Measurements from ENCODE around the gene TBC1D12. TPM values are rescaled to one million over a fixed set of nuclear protein-coding genes. Genes with fewer than 3 reads are reported as not detected.

The TBC1D12 gene
- total RNA-seq, 1 donor from 2014 or later: 64.7 TPM

- no peak for DNase-seq
Measured at GRCh38 chr10:94407668-94408067, 5.3 kb downstream of the TBC1D12 start.

GRCh38 chr10:94409021-94409657 lies 6.8 kb downstream of the TBC1D12 start:
- no peak for DNase-seq

- DNase-seq: no peak
Measured at GRCh38 chr10:94411304-94411703, 9.0 kb downstream of the TBC1D12 start.

- DNase-seq: no peak
Measured at GRCh38 chr10:94412449-94412848, 10.1 kb downstream of the TBC1D12 start.

GRCh38 chr10:94413361-94413760 lies 11.0 kb downstream of the TBC1D12 start:
- DNase-seq: no peak

GRCh38 chr10:94416896-94417295 lies 14.6 kb downstream of the TBC1D12 start:
- DNase-seq: no peak

- DNase-seq: no peak
Measured at GRCh38 chr10:94417321-94417720, 15.0 kb downstream of the TBC1D12 start.

GRCh38 chr10:94420516-94420915 lies 18.2 kb downstream of the TBC1D12 start:
- DNase-seq: no peak

GRCh38 chr10:94420998-94421528 lies 18.7 kb downstream of the TBC1D12 start:
- no peak for DNase-seq

GRCh38 chr10:94423627-94424026 lies 21.3 kb downstream of the TBC1D12 start:
- no peak for DNase-seq

- DNase-seq: no peak
Measured at GRCh38 chr10:94424714-94425337, 22.5 kb downstream of the TBC1D12 start.

- DNase-seq: no peak
Measured at GRCh38 chr10:94425942-94426341, 23.6 kb downstream of the TBC1D12 start.

GRCh38 chr10:94427166-94427565 lies 24.8 kb downstream of the TBC1D12 start:
- no peak for DNase-seq

GRCh38 chr10:94428766-94429707 lies 26.7 kb downstream of the TBC1D12 start:
- no peak for DNase-seq

- DNase-seq: no peak
Measured at GRCh38 chr10:94430701-94431100, 28.4 kb downstream of the TBC1D12 start.

GRCh38 chr10:94432443-94432842 lies 30.1 kb downstream of the TBC1D12 start:
- DNase-seq: no peak

GRCh38 chr10:94439275-94439861 lies 37.0 kb downstream of the TBC1D12 start:
- DNase-seq: no peak

GRCh38 chr10:94440096-94440495 lies 37.8 kb downstream of the TBC1D12 start:
- DNase-seq: no peak

- no peak for DNase-seq
Measured at GRCh38 chr10:94443047-94443446, 40.7 kb downstream of the TBC1D12 start.

GRCh38 chr10:94443549-94443948 lies 41.2 kb downstream of the TBC1D12 start:
- no peak for DNase-seq

GRCh38 chr10:94450782-94451181 lies 48.4 kb downstream of the TBC1D12 start:
- DNase-seq: no peak

GRCh38 chr10:94451883-94452519 lies 49.7 kb downstream of the TBC1D12 start:
- DNase-seq: no peak
